ENCODE measurements around the gene C3orf20. TPM values are rescaled to one million over a fixed set of nuclear protein-coding genes. Genes with fewer than 3 reads are reported as not detected.

Gene C3orf20
- total RNA-seq, 1 donor from 2014 or later = under 0.01 TPM

GRCh38 chr3:14773281-14773680, 98.3 kb downstream of the C3orf20 start:
- no peak for DNase-seq (ENCODE audit: low read depth in 2 of 2)

- DNase-seq (ENCODE audit: low read depth in 2 of 2) = no peak
Measured at GRCh38 chr3:14773691-14774128, 98.8 kb downstream of the C3orf20 start.

GRCh38 chr3:14774431-14774830, 99.5 kb downstream of the C3orf20 start:
- no peak for DNase-seq (ENCODE audit: low read depth in 2 of 2)

DNA sequence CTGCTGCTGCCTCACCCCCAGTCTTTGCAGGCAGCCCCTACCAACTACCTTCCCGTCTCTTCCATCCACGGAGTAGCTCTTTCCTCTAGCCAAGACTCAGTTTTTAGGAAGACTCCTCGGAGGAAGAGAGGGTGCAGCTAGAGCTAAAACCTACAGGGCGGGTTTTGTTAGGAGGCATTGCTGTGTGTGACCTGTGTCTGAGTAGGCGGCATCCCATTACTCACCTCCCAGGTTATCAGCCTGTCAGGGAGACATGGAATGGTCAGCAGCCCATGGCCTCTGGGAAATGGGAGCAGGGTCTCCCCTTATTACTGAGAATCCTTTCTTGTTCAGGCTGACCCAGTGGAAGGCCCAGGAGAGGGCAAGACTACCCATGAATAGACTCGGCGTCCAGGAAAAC, 100.1 kb downstream of the C3orf20 start:
- no peak for DNase-seq (ENCODE audit: low read depth in 2 of 2)

GRCh38 chr3:14775563-14775962, 100.6 kb downstream of the C3orf20 start:
- no peak for DNase-seq (ENCODE audit: low read depth in 2 of 2)

- DNase-seq (ENCODE audit: low read depth in 2 of 2) = no peak
Measured at GRCh38 chr3:14779069-14779685, 104.2 kb downstream of the C3orf20 start.

- peak; percentile 69 to 77 for DNase-seq (ENCODE audit: low read depth in 2 of 2)
Measured at GRCh38 chr3:14780927-14781507, 106.1 kb downstream of the C3orf20 start.

- DNase-seq (ENCODE audit: low read depth in 2 of 2) = no peak
Measured at GRCh38 chr3:14783480-14784086, 108.6 kb downstream of the C3orf20 start.

- DNase-seq (ENCODE audit: low read depth in 2 of 2) = no peak
Measured at GRCh38 chr3:14784087-14784681, 109.2 kb downstream of the C3orf20 start.

DNA sequence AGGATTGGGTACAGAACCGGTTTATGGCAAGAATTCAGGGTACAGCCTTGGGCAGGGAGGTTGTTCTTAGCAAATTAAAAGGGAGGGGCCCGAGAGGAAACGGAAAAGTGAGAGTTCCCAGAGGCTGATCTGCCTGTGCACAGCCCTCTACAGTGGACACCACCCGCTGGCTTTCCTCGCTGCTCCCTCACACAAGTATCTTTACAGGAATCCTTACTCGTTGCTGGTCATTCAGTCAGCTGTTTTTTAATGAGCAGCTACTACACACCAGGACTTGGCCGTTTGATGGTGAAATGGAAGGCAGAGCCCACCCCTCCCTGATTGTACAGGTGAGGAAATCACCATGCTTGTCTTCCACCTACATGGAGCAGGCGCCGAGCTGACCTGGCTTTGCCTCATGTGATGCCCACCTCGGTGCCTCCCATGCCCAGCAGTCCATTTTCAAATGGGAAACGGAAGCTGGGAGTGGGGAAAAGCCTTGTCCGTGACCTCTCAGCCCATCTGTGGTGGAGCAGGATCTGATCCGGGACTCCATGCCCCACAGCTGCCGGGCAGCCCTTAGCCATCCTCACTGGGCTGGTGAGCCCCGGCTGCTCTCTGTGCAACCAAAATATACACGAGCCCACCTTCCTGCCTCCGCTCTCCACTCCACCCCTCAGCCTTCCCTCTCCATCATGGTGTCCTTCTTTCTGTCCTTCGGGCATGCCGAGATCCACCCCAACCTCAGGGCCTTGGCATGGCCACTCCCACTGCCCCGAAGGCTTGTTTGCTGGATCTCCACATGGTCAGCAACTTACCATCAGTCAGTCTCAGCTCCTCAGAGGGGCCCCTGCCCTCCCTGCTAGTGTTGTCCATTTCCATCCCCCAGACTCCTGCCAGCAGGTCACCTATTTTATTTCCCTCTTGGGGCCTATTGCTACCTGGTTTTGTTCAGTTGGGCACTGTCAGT, 110.5 kb downstream of the C3orf20 start:
- no peak for DNase-seq (ENCODE audit: low read depth in 2 of 2)

DNA sequence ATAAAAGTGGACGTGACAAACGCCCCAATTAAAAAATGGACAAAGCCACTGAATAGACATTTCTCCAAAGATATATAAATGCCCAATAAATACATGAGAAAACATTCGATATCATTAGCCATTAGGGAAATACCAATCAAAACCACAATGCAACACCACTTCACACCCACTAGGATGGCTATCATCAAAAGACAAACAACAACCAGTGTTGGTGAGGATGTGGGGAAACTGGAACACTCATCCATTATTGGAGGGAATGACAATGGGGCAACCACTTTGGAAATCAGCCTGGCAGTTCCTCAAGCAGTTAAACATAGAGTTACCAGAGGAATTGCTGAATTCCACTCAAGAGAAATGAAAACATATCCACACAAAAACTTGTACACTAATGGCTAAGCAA, 111.4 kb downstream of the C3orf20 start:
- DNase-seq (ENCODE audit: low read depth in 2 of 2) = no peak

- no peak for DNase-seq (ENCODE audit: low read depth in 2 of 2)
Measured at GRCh38 chr3:14787630-14788029, 112.7 kb downstream of the C3orf20 start.

DNA sequence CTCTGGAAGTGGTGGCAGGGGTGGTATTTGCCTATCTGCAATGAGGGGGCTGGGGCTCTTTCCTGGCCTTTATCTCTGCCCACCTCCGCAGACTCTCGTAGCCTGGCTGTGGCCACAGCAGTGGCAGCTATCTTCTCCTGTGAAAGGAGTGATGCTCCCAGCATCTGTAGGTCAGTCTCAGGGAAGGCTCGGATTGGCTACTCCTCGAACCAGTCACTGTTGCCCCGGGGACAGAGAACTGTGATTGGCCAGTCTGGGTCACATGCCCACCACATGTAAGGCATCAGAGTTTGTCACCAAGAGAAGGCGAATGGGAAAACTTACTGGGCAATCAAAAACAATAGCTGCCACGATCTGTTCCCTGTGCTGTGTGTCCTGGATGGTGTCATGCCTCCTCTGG, 113.7 kb downstream of the C3orf20 start:
- no peak for DNase-seq (ENCODE audit: low read depth in 2 of 2)

- DNase-seq (ENCODE audit: low read depth in 2 of 2) = no peak
Measured at GRCh38 chr3:14789221-14789620, 114.3 kb downstream of the C3orf20 start.

GRCh38 chr3:14789640-14790285, 114.8 kb downstream of the C3orf20 start:
- no peak for DNase-seq (ENCODE audit: low read depth in 2 of 2)

GRCh38 chr3:14791343-14791945, 116.5 kb downstream of the C3orf20 start:
- DNase-seq (ENCODE audit: low read depth in 2 of 2) = peak; percentile 76 to 86

DNA sequence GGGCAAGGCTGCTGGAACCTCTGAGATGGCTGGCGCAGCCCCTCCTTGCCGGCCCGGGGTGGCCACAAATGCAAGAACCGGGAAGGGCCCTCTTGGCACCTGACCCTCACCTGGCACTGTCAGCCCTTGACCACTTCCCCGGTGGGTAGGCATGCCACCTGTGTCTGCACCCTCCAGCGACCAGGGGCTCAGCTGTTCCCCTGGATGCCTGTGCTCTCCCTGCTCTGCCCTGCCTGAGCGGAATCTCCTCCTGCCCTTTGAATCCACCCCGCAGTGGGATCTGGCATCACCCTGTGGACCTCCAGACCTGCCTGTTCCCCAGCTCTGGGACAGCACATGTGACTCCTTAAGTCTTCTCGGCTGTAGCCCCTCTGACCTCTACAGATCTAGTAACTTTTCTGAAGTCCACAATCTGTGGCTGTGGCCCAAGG, 117.8 kb downstream of the C3orf20 start:
- DNase-seq (ENCODE audit: low read depth in 2 of 2) = no peak

DNA sequence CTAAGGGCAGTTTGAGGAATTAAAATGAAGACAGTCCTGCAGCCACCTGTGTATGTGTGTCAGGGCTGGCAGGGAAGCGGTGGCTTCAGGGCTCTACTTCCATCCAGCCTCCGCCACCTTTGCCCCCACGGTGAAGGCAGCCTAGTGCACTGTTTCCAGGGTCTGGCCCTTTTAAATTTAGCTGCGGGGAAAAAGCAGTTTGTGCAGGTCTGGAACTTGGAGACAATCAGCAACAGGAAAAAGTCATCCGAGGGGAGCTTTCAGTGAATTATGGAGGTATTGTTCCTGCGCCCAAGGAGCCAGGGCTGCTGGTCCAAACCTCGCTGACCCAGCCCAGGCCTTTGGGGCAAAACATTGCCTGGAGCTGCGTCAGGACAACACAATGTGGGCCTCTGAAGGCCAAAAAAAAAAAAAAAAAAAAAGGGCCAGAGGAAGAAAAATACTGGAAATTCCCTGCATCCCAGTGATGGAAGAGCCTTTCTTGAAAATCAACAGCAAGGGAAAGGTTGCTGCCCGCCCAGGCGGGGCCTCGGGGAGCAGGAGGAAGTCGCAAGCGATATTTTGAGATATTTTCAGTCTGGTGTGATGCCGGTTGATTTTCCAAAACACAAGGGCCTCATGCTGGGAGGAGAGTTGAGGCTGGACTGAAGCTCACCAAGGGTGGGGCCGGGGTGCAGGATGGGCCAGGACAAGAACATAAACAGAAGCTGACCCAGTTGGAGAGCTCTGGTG, 118.4 kb downstream of the C3orf20 start:
- DNase-seq (ENCODE audit: low read depth in 2 of 2) = peak; percentile 25 to 34

DNA sequence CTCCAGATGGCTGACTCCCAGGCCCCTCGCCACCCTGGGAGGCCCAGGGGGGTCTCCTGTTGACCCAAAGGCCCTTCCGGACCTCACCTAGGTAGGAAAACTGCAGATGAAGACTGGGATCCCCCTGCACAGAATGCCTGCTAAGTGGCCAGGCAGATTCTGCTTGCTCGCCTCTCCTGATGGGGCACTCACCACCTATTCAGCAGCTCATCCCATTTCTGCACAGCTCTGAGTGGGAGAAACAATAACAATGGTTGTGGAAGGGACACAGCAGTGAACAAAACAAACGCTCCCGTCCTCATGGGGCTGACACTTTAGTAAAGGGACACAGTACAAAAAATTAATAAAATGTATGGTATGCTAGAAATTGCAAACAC, 118.9 kb downstream of the C3orf20 start:
- DNase-seq (ENCODE audit: low read depth in 2 of 2) = no peak

- no peak for DNase-seq (ENCODE audit: low read depth in 2 of 2)
Measured at GRCh38 chr3:14794435-14794834, 119.5 kb downstream of the C3orf20 start.

Data from lung microvascular endothelial cell (primary cell).